Coronary artery (tissue), 2 donors: Measurements from ENCODE around the gene LY86.

ENCODE experiments used
- DNase-seq: peaks from one replicate; pipeline ENCODE4 v3.0.0-alpha.2; 2017; ENCODE audit warnings: low spot score
- H3K27ac ChIP-seq, 2 donors: fragments of 200-600 bp; sonication (generic); one replicate each; pipeline ENCODE4 v1.5.1; 2016 to 2019
- H3K4me3 ChIP-seq: fragments of 200-600 bp; sonication (generic); 2 replicates; pipeline ENCODE4 v1.5.1; 2016; ENCODE audit warnings: mild to moderate bottlenecking, moderate library complexity
- CTCF ChIP-seq: fragments of 200-600 bp; sonication (generic); IDR thresholded peaks from one replicate; pipeline ENCODE4 v1.5.1; 2019; ENCODE audit warnings: antibody characterized with exemption

Gene LY86

GRCh38 chr6:6688951-6689350, 100.4 kb downstream of the LY86 start:
- DNase-seq: no peak
- no peak for TF ChIP-seq CTCF
- no peak overlapping the region for H3K4me3 ChIP-seq
- peak overlapping the region in 1 of 2 donors; percentile 78 for H3K27ac ChIP-seq

- Histone ChIP-seq H3K4me3 (no peak overlapping the region), H3K27ac (peak overlapping the region; percentile 25 to 78)
- DNase-seq: no peak
- no peak for TF ChIP-seq CTCF
Measured at GRCh38 chr6:6689400-6690143, 101.1 kb downstream of the LY86 start.

GRCh38 chr6:6690144-6690483, 101.6 kb downstream of the LY86 start:
- no peak for TF ChIP-seq CTCF
- Histone ChIP-seq H3K4me3 (no peak overlapping the region), H3K27ac (peak overlapping the region; percentile 25 to 78)
- DNase-seq: no peak

GRCh38 chr6:6694368-6694780, 105.9 kb downstream of the LY86 start:
- no peak for DNase-seq
- H3K4me3 ChIP-seq: no peak overlapping the region
- no peak for TF ChIP-seq CTCF
- H3K27ac ChIP-seq: peak overlapping the region in 1 of 2 donors; percentile 73

GRCh38 chr6:6694825-6695624, 106.5 kb downstream of the LY86 start:
- H3K4me3 ChIP-seq: peak overlapping the region; percentile 19
- DNase-seq: no peak
- no peak for TF ChIP-seq CTCF
- H3K27ac ChIP-seq: peak overlapping the region; percentile 30 to 73

- H3K4me3 ChIP-seq: peak overlapping the region; percentile 19
- no peak for TF ChIP-seq CTCF
- peak overlapping the region; percentile 30 to 73 for H3K27ac ChIP-seq
- DNase-seq: no peak
Measured at GRCh38 chr6:6695625-6696276, 107.2 kb downstream of the LY86 start.
